GM08714 (cell line): ENCODE results near the gene CYP4X1.
"Not testable (repeated sequence)": the region's sequence is repeated elsewhere in the genome, so short reads cannot be mapped to it uniquely, and the experiment has no call there.

ENCODE experiments used
- H3K4me3 ChIP-seq: fragments of 200-500 bp; sonication (Bioruptor generic); 2 replicates; pipeline ENCODE4 v1.5.1; 2014; ENCODE audit warnings: mild to moderate bottlenecking, low read length, inconsistent platforms
- ZNF274 ChIP-seq: IDR thresholded peaks from 2 replicates; pipeline ENCODE4 v1.6.1; 2012; ENCODE audit warnings: mild to moderate bottlenecking, low read depth, low read length

CYP4X1 gene, protein sequence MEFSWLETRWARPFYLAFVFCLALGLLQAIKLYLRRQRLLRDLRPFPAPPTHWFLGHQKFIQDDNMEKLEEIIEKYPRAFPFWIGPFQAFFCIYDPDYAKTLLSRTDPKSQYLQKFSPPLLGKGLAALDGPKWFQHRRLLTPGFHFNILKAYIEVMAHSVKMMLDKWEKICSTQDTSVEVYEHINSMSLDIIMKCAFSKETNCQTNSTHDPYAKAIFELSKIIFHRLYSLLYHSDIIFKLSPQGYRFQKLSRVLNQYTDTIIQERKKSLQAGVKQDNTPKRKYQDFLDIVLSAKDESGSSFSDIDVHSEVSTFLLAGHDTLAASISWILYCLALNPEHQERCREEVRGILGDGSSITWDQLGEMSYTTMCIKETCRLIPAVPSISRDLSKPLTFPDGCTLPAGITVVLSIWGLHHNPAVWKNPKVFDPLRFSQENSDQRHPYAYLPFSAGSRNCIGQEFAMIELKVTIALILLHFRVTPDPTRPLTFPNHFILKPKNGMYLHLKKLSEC

DNA sequence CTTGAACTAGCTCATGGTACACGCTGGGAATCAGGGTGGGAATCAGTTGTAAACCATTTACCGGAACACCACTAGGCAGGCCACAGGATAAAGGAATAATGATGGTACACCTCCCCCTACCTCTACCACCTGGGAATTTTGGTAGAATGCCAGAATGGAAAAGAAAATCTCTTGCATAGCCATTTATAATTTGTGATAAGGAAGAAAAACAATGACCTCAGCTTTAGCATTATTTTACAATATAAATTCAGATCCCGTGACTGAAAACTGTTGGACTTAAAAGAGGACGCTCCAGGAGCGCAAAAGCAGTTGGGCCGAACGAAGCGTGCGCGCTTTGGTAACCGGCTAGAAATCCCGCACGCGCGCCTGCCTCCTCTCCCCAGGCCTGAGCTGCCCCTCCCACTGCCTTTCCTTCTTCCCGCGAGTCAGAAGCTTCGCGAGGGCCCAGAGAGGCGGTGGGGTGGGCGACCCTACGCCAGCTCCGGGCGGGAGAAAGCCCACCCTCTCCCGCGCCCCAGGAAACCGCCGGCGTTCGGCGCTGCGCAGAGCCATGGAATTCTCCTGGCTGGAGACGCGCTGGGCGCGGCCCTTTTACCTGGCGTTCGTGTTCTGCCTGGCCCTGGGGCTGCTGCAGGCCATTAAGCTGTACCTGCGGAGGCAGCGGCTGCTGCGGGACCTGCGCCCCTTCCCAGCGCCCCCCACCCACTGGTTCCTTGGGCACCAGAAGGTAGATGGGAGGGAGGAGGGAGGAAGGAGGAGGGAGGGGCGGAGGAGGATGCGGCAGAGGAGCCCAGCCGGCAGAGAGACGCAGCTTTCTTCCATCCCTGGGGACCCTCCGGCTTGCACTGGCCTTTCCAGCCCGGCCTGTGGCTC lies at the start of gene CYP4X1:
CYP4X1 (plus strand) TSS at position 402 of the 873 bp plus-strand sequence; CDS start at position 551, 149 bp downstream.
- TF ChIP-seq ZNF274, result no peak
- H3K4me3 ChIP-seq, result no peak within 1 kb of the TSS; the same call in 1 of the 2 replicates

DNA sequence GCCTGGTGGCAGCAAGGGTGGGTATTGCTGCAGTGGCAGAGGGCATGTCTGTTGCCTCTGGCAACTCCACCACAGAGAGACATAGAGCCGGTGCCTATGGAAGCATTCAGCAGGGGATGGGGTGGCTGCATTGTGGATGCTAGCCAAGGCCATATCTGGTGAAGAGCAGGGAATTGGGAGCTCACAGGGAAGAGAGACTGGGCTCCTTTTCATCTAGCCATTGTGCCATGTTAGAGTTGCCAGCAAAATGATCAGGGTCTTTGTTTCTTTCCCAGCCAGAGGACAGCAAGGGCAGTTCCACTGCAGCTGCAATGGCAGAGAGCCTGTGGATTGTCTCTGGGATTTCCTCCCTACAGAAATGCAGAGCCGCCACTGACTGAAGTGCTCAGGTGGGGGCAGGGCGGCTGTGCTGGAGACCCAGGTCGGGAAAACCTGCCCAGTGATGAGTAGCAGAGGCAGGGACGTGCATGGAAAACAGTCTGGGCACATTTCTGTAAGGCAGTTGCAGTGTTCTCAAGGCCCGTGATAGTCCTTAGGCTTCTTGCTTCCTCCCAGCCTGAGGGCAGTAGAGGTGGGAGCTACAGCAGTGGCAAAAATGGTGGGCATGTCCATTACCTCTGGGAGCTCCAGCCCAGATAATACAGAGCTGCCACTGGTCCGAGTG lies 40.2 kb upstream of the CYP4X1 start:
- H3K4me3 ChIP-seq, result no peak overlapping the region
- TF ChIP-seq ZNF274, result no peak

DNA sequence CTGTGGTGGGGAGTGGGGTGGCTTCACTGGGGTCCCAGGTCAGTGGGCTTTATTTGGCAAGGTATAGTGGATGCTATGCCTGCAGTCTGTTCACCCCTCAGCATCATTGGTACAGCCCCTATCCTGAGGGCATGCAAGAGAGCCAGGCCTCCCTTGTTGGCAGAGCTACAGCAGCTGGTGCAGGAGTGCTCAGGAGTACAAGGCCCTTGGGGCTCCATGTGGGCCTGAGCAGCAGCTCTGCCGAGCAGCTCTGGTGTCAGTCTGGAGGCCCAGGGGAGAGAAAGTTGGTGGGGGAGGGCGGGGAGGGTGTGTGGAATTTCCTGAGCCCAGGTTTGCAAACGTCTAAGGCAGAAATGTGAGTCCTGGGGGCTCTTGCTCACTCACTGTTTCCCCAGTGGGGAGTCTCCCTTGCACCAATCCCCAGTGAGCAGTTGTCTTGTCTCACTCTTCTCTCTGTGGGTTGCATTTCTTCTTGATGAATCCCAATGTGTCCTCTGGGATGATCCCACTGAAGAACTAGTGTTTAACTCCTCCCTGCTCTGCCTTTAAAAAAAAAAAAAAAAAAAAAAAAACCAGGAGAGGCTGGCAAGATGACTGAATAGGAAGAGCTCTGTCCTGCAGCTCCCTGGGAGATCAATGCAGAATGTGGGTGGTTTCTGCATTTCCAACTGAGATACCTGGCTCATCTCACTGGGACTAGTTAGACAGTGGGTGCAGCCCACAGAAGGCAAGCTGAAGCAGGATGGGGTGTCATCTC lies 39.5 kb upstream of the CYP4X1 start:
- no peak for TF ChIP-seq ZNF274
- no peak overlapping the region for H3K4me3 ChIP-seq

DNA sequence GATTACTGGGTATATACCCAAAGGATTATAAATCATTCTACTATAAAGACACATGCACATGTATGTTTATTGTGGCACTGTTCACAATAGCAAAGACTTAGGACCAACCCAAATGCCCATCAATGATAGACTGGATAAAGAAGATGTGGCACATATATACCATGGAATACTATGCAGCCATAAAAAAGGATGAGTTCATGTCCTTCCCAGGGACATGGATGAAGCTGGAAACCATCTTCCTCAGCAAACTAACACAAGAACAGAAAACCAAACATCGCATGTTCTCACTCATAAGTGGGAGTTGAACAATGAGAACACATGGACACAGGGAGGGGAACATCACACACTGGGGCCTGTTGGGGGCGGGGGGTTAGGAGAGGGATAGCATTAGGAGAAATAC lies 32.9 kb upstream of the CYP4X1 start:
- H3K4me3 ChIP-seq, result not testable (repeated sequence)

DNA sequence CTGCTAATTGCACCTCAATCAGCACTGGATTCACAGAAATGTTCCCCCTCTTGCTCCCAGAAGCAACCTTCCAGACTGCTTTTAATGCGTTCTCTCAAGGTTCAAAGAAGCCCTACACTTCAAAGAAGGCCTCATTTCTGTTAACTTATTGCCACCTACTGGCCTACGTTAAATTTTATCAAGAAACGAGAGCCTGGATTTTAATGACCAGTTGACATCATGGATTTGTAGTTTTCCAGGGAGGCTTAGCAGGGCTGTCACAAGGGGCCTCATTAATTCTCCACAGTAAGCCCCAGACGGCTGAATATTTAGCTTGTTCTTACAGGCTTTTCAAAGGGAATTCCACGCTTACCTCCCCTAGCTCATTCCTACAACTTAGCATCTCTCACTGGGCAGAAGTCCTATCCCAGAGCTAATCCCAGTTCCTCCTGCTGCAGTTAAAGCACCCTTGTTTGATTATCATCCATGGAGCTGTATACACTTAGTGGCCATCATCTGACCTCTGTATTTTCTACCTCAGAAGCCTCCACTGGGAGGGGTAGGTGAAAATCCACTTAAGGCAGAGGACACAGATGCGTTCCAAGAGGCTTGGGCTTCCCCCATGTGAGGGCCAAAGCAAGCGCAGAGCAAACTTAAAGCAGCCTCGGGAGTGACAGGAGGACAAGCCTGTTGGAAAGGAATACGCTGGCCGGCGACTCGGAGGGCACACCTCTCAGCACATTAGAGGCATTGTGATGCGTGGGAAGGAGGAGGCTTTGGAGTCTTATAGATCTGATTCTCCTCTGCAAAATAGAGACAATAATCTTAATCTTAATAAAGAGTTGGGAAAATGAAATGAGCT lies 32.2 kb upstream of the CYP4X1 start:
- no peak for TF ChIP-seq ZNF274
- H3K4me3 ChIP-seq, result no peak overlapping the region

DNA sequence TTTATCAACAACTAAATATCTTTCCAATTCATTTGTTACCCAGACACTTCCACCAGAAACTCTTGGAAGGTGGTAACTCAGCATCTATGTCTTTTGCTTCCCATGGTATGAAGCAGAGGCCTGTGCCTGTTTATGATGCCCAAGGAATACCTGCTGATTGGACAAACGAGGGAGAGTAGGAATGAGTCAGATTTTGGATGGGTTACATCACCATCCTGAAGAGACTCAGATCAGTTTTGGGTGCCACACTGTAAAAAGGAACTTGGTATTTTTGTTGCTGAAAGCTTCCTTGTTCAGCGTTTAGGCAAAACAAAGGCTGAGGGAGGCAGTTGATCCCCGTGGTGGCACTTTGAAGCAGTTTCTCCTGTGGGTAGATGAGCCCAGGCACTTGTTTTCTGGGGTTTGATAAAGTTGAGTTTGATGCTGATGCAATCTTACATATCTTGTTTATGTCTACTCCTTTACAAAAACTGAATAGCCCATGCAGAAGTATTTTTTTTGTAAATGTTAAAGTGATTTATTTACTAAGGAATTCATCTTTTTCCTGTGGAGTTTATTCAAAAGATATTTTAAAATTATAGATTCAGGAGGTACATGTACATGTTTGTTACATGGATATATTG lies 26.7 kb upstream of the CYP4X1 start:
- TF ChIP-seq ZNF274, result no peak

DNA sequence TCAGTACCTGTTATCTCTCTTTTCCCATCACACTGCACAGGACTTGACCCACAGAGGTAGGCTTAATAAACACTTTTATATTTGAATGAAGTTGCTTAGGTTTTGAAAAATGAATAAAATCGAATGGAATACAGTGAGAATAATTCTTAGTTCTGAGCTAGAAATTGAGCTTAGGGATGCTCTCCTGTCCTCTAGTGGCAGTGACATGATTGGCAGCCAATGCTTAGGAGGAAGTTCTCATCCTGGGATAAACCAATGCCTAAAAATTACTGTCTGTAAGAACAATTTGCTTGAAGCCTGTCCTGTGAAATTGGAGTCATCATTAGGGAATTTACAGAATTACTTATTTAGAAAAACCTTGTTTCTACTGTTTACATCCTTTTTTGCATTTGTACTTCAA lies 21.3 kb upstream of the CYP4X1 start:
- no peak for TF ChIP-seq ZNF274

More for the DNA sequence above, 26.7 kb upstream of the CYP4X1 start:
- H3K4me3 ChIP-seq, result no peak overlapping the region

DNA sequence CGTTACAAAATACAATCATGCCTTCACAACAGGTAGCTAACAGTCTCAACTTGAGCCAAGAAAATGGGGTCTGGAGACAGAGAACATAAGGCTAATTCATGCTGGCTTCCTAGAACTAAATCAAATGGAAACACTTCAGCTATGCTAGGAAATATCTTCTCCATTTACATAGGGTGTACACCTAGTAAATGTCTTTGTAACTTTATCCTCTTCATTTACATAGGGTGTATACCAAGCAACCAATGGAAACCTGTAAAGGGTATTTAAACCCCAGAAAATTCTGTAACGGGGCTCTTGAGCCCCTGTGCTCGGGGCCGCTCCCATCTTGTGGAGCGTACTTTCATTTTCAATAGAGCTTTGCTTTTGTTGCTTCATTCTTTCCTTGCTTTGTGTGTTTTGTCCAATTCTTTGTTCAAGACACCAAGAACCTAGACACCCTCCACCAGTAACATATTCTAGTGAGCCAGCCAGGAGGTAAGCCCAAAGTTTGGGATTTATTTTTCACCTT lies 19.5 kb upstream of the CYP4X1 start:
- TF ChIP-seq ZNF274, result no peak
- no peak overlapping the region for H3K4me3 ChIP-seq

More for the DNA sequence above, 21.3 kb upstream of the CYP4X1 start:
- H3K4me3 ChIP-seq, result no peak overlapping the region

DNA sequence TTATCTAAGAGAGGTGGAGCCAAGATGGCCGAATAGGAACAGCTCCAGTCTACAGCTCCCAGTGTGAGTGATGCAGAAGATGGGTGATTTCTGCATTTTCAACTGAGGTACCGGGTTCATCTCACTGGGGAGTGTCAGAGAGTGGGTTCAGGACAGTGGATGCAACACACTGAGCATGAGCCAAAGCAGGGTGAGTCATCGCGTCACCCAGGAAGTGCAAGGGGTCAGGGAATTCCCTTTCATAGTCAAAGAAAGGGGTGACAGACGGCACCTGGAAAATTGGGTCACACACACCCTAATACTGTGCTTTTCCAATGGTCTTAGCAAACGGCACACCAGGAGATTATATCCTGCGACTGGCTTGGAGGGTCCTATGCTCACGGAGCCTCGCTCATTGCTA lies 17.0 kb upstream of the CYP4X1 start:
- not testable (repeated sequence) for H3K4me3 ChIP-seq

DNA sequence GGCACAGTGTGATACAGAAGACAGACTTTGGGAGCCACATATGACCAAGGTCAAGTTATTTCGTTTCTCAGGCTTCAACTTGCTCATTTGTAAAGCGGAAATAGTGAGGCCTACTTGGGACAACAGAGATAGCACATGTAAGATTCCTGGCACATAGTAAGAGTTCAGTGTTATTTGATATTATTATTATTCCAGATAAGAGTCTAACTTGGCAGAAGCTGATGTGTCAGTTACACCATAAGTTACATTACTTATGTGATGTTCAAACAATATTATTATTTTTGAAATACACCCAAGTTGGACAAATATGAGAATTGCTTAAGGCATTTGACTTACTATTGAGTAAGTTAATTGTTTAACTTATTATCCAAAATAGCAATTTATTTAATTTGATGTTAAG lies 10.2 kb upstream of the CYP4X1 start:
- no peak overlapping the region for H3K4me3 ChIP-seq
- TF ChIP-seq ZNF274, result no peak

DNA sequence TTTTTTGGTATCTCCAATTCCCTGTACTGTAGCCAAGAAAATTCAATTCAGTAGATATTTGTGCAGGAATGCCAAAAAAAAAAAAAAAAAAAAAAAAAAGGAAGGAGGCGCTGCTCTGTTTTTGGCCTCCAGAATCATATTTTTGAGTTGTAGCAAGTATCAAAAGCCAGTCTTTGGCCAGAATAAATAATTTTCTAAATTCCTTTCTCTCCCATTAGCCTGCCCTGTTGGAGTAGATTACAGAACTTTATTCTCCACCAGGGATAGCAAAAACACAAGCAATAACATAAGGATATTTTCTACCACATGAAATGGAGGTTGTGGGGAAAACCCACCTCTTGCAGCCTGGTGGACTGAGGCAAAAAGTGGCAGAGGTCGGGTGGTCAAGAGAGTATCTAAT lies 2.4 kb upstream of the CYP4X1 start:
- no peak for TF ChIP-seq ZNF274
- no peak overlapping the region for H3K4me3 ChIP-seq

DNA sequence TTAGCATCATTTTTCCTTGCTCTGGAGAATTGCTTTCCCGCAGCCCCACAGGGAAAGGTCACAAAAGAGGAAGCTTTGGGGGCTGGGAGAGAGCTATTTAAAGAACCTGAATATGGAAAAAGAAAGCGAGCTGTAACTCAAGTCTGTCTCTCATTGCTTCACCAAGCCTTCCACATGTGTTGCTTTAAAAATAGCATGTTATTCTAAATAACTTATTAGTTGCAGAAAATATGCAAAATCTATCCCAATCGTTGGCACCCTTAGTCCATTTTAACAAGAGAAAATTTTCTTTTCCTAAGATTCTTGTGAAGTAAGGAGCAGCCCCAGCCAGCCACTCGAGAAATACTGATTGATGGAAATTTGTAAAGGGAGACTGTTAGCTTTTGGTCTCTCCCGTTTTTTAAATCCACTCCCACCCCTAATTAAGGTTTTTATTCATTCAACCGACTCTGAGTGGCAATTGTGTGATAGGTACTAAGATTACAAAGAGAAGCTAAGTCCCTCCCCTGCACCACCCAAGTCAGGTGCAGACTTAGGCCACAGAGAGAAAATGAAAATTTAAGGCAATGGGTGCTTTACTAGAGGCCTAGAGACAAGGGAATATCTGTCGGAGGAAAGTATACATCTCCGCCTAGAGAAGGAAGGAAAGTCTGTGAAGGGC lies 802 bp downstream of the CYP4X1 start:
- no peak overlapping the region; the same call in 1 of the 2 replicates for H3K4me3 ChIP-seq

More for the DNA sequence above, 802 bp downstream of the CYP4X1 start:
- no peak for TF ChIP-seq ZNF274
